Pancreas (tissue), 10 donors: Measurements from ENCODE around the gene ACAP3. TPM values are rescaled to one million over a fixed set of nuclear protein-coding genes. Genes with fewer than 3 reads are reported as not detected.

ENCODE experiments used
- ATAC-seq, 4 donors: fragments of 200-7000 bp; cut with Tn5 transposase; one replicate each; pipeline versions ENCODE4 v1.8.0 to v1.9.1; 2020; ENCODE audit warnings: mild to moderate bottlenecking in 4 of 4, moderate library complexity in 4 of 4
- DNase-seq, 6 donors: peaks; one replicate each; pipeline ENCODE4 v3.0.0-alpha.2; 2020
- FAIRE-seq: peaks from 2 replicates; lab custom pipeline; 2012; peaks lifted over from hg19 to GRCh38; lab: Jason Lieb, UNC
- H3K27ac ChIP-seq, 4 donors: fragments of 200-600 bp; sonication (generic); 1 replicate in 3 of 4; 2 replicates in 1 of 4; pipeline versions ENCODE4 v1.5.0 to v1.8.0; 2020
- H3K27me3 ChIP-seq, 4 donors: fragments of 200-600 bp; one replicate each; pipeline ENCODE4 v1.8.0; 2021
- H3K36me3 ChIP-seq, 3 donors: fragments of 200-600 bp; sonication (generic) in 1 of 3; one replicate each; pipeline versions ENCODE4 v1.5.0 to v1.8.0; 2020 to 2021
- H3K4me1 ChIP-seq, 3 donors: fragments of 200-600 bp; one replicate each; pipeline ENCODE4 v1.8.0; 2021
- H3K4me3 ChIP-seq, 4 donors: fragments of 200-600 bp; sonication (generic) in 2 of 4; one replicate each; pipeline versions ENCODE4 v1.5.0 to v1.8.0; 2020 to 2021
- H3K9me3 ChIP-seq, 4 donors: fragments of 200-600 bp; one replicate each; pipeline ENCODE4 v1.8.0; 2021
- CTCF ChIP-seq, 4 donors: fragments of 200-600 bp; sonication (generic) in 3 of 4; IDR thresholded peaks; one replicate each; pipeline versions ENCODE4 v1.5.0 to v1.8.0; 2021; ENCODE audit warnings: antibody characterized with exemption in 4 of 4
- WGBS, 2 donors: extraction: QIAGEN DNeasy Blood & Tissue Kit; methylation state at CpG; one replicate each; pipeline ENCODE4 v1.1.7; 2013; 5-methylcytosine and 5-hydroxymethylcytosine counted together
- intact Hi-C, 3 donors: fragments of 100-400 bp; cut with DNase I; formaldehyde crosslinking; loops; one replicate each; pipeline versions ENCODE4 v1.11.1 to v1.14.2; 2022
- polyA plus RNA-seq, 2 donors: library from polyadenylated mRNA; stranded (reverse); fragments of 200-250 nt; gene quantifications; one replicate each; pipeline ENCODE4 v1.2.3, GENCODE V29; 2013
- total RNA-seq, 6 donors: library from RNA; stranded (reverse); fragmentation: NEBNext Ultra II Directional in 4 of 6; extraction: Animal tissue kit (Norgen Biotek cat#: 25700) in 4 of 6; gene quantifications; one replicate each; pipeline versions ENCODE4 v1.2.1 to v1.2.4, GENCODE V29; 2021 to 2023
- donor health status: healthy with polysubstance abuse.
- donor health status: DM: no; HTN: no; CAD: no; lungs with moderate emphysema.
- donor health status: DM: no; HTN: no; CAD: no.
- donor health status: control.
- donor health status: control.
- donor health status: Bipolar disorder and iron deficiency.
- donor health status: DM: yes; HTN: yes; CAD: no.
- donor health status: DM: no; HTN: no; CAD: no.
- donor health status: DM: no; HTN: no; CAD: no.
- donor health status: DM: yes; HTN: yes; CAD: no.

Gene ACAP3
- total and polyA plus RNA-seq, 8 donors = 15.2 to 133 (median 21.4) TPM

GRCh38 chr1:1280782-1281481 lies 26.8 kb downstream of the ACAP3 start:
- peak overlapping the region in 1 of 4 donors; percentile 61 for H3K27ac ChIP-seq
- no peak overlapping the region for H3K4me3 ChIP-seq
- H3K36me3 ChIP-seq = no peaks in the 10 kb centered on the region
- no peak for TF ChIP-seq CTCF (IDR thresholded peaks at IDR 0.05)
- intact Hi-C loops = loop anchor here in 1 of 3 donors (10.0 kb wide), 1 partner anchor 296 kb away; the partner anchor contains the start of gene PERM1
- DNase-seq (peak in 2 of 6 donors; percentile 33 to 80), FAIRE-seq (no peak), ATAC-seq (peak in 1 of 4 donors; percentile 2)
- H3K4me1 ChIP-seq = peaks cover 5 to 11% (median 10%) of the 10 kb centered on the region in 3 donors
- WGBS, 2 donors = 82 to 84% methylated on average over 21 of the region's 21 CpGs
- H3K27me3 ChIP-seq = no peaks in the 10 kb centered on the region
- no peaks in the 10 kb centered on the region for H3K9me3 ChIP-seq

DNA sequence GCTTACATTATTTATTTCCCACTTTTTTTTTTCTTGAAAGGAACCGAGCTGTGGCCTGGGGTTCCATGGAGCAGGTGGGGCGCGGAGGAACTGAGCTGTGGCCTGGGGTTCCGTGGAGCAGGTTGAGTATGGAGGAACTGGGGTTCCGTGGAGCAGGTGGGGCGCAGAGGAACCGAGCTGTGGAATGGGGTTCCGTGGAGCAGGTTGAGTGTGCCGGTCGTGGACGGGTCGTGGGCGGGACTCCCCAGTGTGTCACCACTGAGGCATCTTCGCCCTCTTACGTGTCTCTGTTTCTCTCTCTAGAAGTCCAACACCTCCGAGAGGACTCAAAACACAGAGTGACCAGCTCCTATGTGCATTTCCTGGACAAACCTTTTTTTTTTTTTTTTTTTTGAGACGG lies 28.7 kb downstream of the ACAP3 start:
- no peak overlapping the region for H3K27ac ChIP-seq
- no peak for DNase-seq
- no peaks in the 10 kb centered on the region for H3K27me3 ChIP-seq
- intact Hi-C loops = no loop called here
- no peaks in the 10 kb centered on the region for H3K36me3 ChIP-seq
- no peak overlapping the region for H3K4me3 ChIP-seq
- H3K9me3 ChIP-seq = no peaks in the 10 kb centered on the region
- ATAC-seq = no peak
- 92 to 96% methylated on average over 16 to 17 of the region's 17 CpGs for WGBS, 2 donors
- no peak for FAIRE-seq
- TF ChIP-seq CTCF (IDR thresholded peaks at IDR 0.05) = no peak
- peaks cover 5 to 13% (median 11%) of the 10 kb centered on the region in 3 donors for H3K4me1 ChIP-seq

DNA sequence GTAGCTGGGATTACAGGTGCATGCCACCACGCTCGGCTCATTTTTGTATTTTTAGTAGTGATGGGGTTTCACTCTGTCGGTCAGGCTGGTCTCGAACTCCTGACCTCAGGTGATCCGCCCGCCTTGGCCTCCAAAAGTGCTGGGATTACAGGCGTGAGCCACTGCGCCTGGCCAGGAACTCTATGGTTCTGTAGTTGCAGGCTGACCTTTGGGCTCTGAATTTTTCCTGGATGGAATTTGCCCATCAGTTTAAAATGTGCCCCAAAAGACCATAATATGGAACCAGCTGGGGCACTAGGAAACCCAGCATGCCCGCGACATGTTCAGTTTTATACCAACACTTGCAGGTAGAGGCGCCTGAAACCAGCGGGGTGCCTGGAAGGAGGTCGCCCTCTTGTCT lies 29.1 kb downstream of the ACAP3 start:
- FAIRE-seq = no peak
- DNase-seq = no peak
- WGBS, 2 donors = 92 to 95% methylated on average over 13 of the region's 13 CpGs
- intact Hi-C loops = no loop called here
- TF ChIP-seq CTCF (IDR thresholded peaks at IDR 0.05) = no peak
- Histone ChIP-seq H3K27me3 (no peaks in the 10 kb centered on the region), H3K36me3 (no peaks in the 10 kb centered on the region), H3K4me1 (peaks cover 5 to 13% (median 11%) of the 10 kb centered on the region in 3 donors), H3K9me3 (no peaks in the 10 kb centered on the region), H3K4me3 (no peak overlapping the region), H3K27ac (no peak overlapping the region)
- ATAC-seq = no peak

- WGBS, 2 donors = 78 to 83% methylated on average over 9 of the region's 9 CpGs
- intact Hi-C loops = no loop called here
These were observed 31.9 kb downstream of the ACAP3 start for GRCh38 chr1:1275836-1276235.

More at GRCh38 chr1:1275836-1276235, 31.9 kb downstream of the ACAP3 start:
- no peaks in the 10 kb centered on the region for H3K9me3 ChIP-seq
- FAIRE-seq (no peak), ATAC-seq (no peak), DNase-seq (no peak)
- H3K4me1 ChIP-seq = peaks cover 7 to 21% (median 12%) of the 10 kb centered on the region in 3 donors
- H3K27ac ChIP-seq = no peak overlapping the region
- H3K36me3 ChIP-seq = no peaks in the 10 kb centered on the region
- no peak overlapping the region for H3K4me3 ChIP-seq
- H3K27me3 ChIP-seq = no peaks in the 10 kb centered on the region
- no peak for TF ChIP-seq CTCF (IDR thresholded peaks at IDR 0.05)
